GM19467 (cell line): ENCODE data around the gene IGFBP4.

Experiments
- ATAC-seq: cut with Tn5 transposase; IDR thresholded peaks from one replicate; pipeline ENCODE4 v1.9.1; 2021; ENCODE audit warnings: mild to moderate bottlenecking, moderate library complexity; ENCODE audit not compliant: unreplicated experiment

The IGFBP4 gene

GRCh38 chr17:40431231-40431602 lies 12.0 kb upstream of the IGFBP4 start:
- ATAC-seq = no peak

GRCh38 chr17:40432864-40433528 lies 10.3 kb upstream of the IGFBP4 start:
- ATAC-seq = no peak

- no peak for ATAC-seq
Measured at GRCh38 chr17:40433551-40434415, 9.5 kb upstream of the IGFBP4 start.

GRCh38 chr17:40436636-40437035 lies 6.6 kb upstream of the IGFBP4 start:
- no peak for ATAC-seq

GRCh38 chr17:40437095-40437732 lies 6.0 kb upstream of the IGFBP4 start:
- ATAC-seq = no peak

- no peak for ATAC-seq
Measured at GRCh38 chr17:40440166-40440565, 3.1 kb upstream of the IGFBP4 start.

GRCh38 chr17:40442392-40443195 lies 656 bp upstream of the IGFBP4 start:
- no peak for ATAC-seq

GRCh38 chr17:40443988-40444899 lies 994 bp downstream of the IGFBP4 start:
- ATAC-seq = no peak

GRCh38 chr17:40445751-40446468 lies 2.7 kb downstream of the IGFBP4 start:
- ATAC-seq = no peak

GRCh38 chr17:40447148-40447644 lies 3.9 kb downstream of the IGFBP4 start:
- ATAC-seq = no peak

GRCh38 chr17:40447806-40448205 lies 4.6 kb downstream of the IGFBP4 start:
- no peak for ATAC-seq

GRCh38 chr17:40448213-40448638 lies 5.0 kb downstream of the IGFBP4 start:
- ATAC-seq = no peak

GRCh38 chr17:40448639-40449261 lies 5.5 kb downstream of the IGFBP4 start:
- ATAC-seq = no peak

- no peak for ATAC-seq
Measured at GRCh38 chr17:40450175-40450574, 6.9 kb downstream of the IGFBP4 start.

GRCh38 chr17:40451420-40451819 lies 8.2 kb downstream of the IGFBP4 start:
- no peak for ATAC-seq

GRCh38 chr17:40452216-40452787 lies 9.1 kb downstream of the IGFBP4 start:
- no peak for ATAC-seq

- ATAC-seq = no peak
Measured at GRCh38 chr17:40452921-40453378, 9.7 kb downstream of the IGFBP4 start.
